H1 (cell line): ENCODE results near the gene NUB1. TPM values are rescaled to one million over a fixed set of nuclear protein-coding genes. Genes with fewer than 3 reads are reported as not detected.

ENCODE experiments used
- CTCF ChIA-PET: fragments of 300-600 bp; sonication (Branson Sonifier 250); formaldehyde crosslinking; loops from one replicate; lab custom pipeline; 2021; ENCODE audit not compliant: partially characterized antibody; lab: Charles Lee
- POLR2A ChIA-PET: fragments of 300-600 bp; sonication (Branson Sonifier 250); formaldehyde crosslinking; loops from one replicate; lab custom pipeline; 2021; ENCODE audit warnings: inconsistent platforms; ENCODE audit not compliant: partially characterized antibody; lab: Charles Lee
- DNase-seq, 2 experiments: peaks; one replicate each; pipeline versions ENCODE4 v3.0.0 to v3.0.0-alpha.2; 2010 to 2022; ENCODE audit warnings: low spot score in 2 of 2, low read depth in 1 of 2, mixed read lengths in 1 of 2
- FAIRE-seq: peaks from 2 replicates; lab custom pipeline; 2011; peaks lifted over from hg19 to GRCh38; lab: Jason Lieb, UNC
- H2AFZ ChIP-seq: 2 replicates; pipeline ENCODE4 v1.8.1; 2012; ENCODE audit warnings: low read length, inconsistent platforms
- H2AK5ac ChIP-seq: 2 replicates; pipeline ENCODE4 v1.6.1; 2013; ENCODE audit warnings: low read depth, low read length
- H2BK120ac ChIP-seq: replicated peaks from 2 replicates; pipeline ENCODE3; 2013; ENCODE audit warnings: low read depth, low read length, inconsistent platforms
- H2BK12ac ChIP-seq: 2 replicates; pipeline ENCODE4 v1.6.1; 2013; ENCODE audit warnings: low read depth, low read length
- H2BK15ac ChIP-seq: 2 replicates; pipeline ENCODE4 v1.6.1; 2013; ENCODE audit warnings: low read length
- H2BK20ac ChIP-seq: 2 replicates; pipeline ENCODE4 v1.6.1; 2013; ENCODE audit warnings: low read length
- H2BK5ac ChIP-seq: 2 replicates; pipeline ENCODE4 v1.6.1; 2013; ENCODE audit warnings: low read depth, low read length
- H3K14ac ChIP-seq: 2 replicates; pipeline ENCODE4 v1.6.1; 2013; ENCODE audit warnings: inconsistent platforms; ENCODE audit not compliant: insufficient read length
- H3K18ac ChIP-seq: 2 replicates; pipeline ENCODE4 v1.6.1; 2013; ENCODE audit warnings: low read length; ENCODE audit errors: extremely low read depth
- H3K23ac ChIP-seq: 2 replicates; pipeline ENCODE4 v1.6.1; 2013; ENCODE audit warnings: inconsistent platforms; ENCODE audit not compliant: insufficient read length
- H3K23me2 ChIP-seq: 2 replicates; pipeline ENCODE4 v1.6.1; 2013; ENCODE audit warnings: low read depth, low read length
- H3K27ac ChIP-seq: 2 replicates; pipeline ENCODE4 v1.6.1; 2011; ENCODE audit warnings: low read depth, low read length, inconsistent platforms
- H3K27me3 ChIP-seq, 4 experiments: replicated peaks in 1 of 4; 1 replicate in 1 of 4; 2 replicates in 3 of 4; pipeline versions ENCODE4 v1.6.1 to v1.8.1; 2011 to 2013; ENCODE audit warnings: low read length in 3 of 4, mild to moderate bottlenecking in 3 of 4, inconsistent platforms in 2 of 4, mixed read lengths in 2 of 4, moderate library complexity in 1 of 4; ENCODE audit not compliant: control insufficient read depth in 3 of 4, insufficient read depth in 3 of 4; ENCODE audit errors: extremely low read depth in 1 of 4
- H3K36me3 ChIP-seq, 4 experiments: 2 replicates each; pipeline versions ENCODE4 v1.6.1 to v1.8.1; 2011 to 2013; ENCODE audit warnings: mild to moderate bottlenecking in 4 of 4, low read length in 3 of 4, moderate library complexity in 2 of 4, control low read depth in 1 of 4, inconsistent platforms in 1 of 4; ENCODE audit not compliant: insufficient read depth in 4 of 4, control insufficient read depth in 2 of 4
- H3K4ac ChIP-seq: replicated peaks from 2 replicates; pipeline ENCODE3; 2013; ENCODE audit warnings: low read length, low read depth, mixed read lengths, inconsistent platforms; ENCODE audit not compliant: insufficient read length
- H3K4me1 ChIP-seq, 4 experiments: replicated peaks in 1 of 4; 1 replicate in 1 of 4; 2 replicates in 3 of 4; pipeline versions ENCODE4 v1.6.1 to v1.8.1; 2011 to 2013; ENCODE audit warnings: low read length in 3 of 4, inconsistent platforms in 2 of 4, mixed read lengths in 1 of 4; ENCODE audit not compliant: insufficient read depth in 4 of 4, control insufficient read depth in 3 of 4
- H3K4me2 ChIP-seq, 2 experiments: 2 replicates each; pipeline versions ENCODE4 v1.6.1 to v1.8.1; 2011 to 2013; ENCODE audit warnings: low read depth in 2 of 2, low read length in 2 of 2, control low read depth in 1 of 2, inconsistent platforms in 1 of 2, mild to moderate bottlenecking in 1 of 2; ENCODE audit not compliant: insufficient read depth in 1 of 2
- H3K4me3 ChIP-seq, 4 experiments: fragments of 200-600, 300-600 bp in 1 of 4; sonication (generic), shearing (Covaris generic), sonication (Bioruptor Twin) in 1 of 4; 2 replicates each; pipeline versions ENCODE4 v1.5.1 to v1.8.1; 2011 to 2016; ENCODE audit warnings: low read length in 4 of 4, low read depth in 3 of 4, control low read depth in 2 of 4, inconsistent platforms in 2 of 4, mild to moderate bottlenecking in 2 of 4, mixed read lengths in 1 of 4, moderate library complexity in 1 of 4; ENCODE audit not compliant: insufficient read depth in 2 of 4; ENCODE audit errors: extremely low read depth in 1 of 4
- H3K56ac ChIP-seq: replicated peaks from 2 replicates; pipeline ENCODE3; 2013; ENCODE audit warnings: low read depth, mild to moderate bottlenecking, mixed read lengths, low read length, inconsistent platforms; ENCODE audit not compliant: insufficient read length
- H3K79me1 ChIP-seq: 2 replicates; pipeline ENCODE4 v1.6.1; 2013; ENCODE audit warnings: low read depth, low read length, control low read depth
- H3K79me2 ChIP-seq, 2 experiments: 2 replicates each; pipeline versions ENCODE4 v1.6.1 to v1.8.1; 2012 to 2013; ENCODE audit warnings: low read length in 2 of 2, mild to moderate bottlenecking in 2 of 2, inconsistent platforms in 1 of 2; ENCODE audit not compliant: insufficient read depth in 2 of 2, control insufficient read depth in 1 of 2
- H3K9ac ChIP-seq, 4 experiments: replicated peaks in 1 of 4; 1 replicate in 1 of 4; 2 replicates in 3 of 4; pipeline versions ENCODE4 v1.6.1 to v1.8.1; 2011 to 2013; ENCODE audit warnings: low read depth in 3 of 4, low read length in 3 of 4, control low read depth in 2 of 4, mild to moderate bottlenecking in 2 of 4, moderate library complexity in 2 of 4, inconsistent platforms in 1 of 4; ENCODE audit errors: extremely low read depth in 1 of 4
- H3K9me3 ChIP-seq, 2 experiments: 2 replicates each; pipeline versions ENCODE4 v1.6.1 to v1.8.1; 2012 to 2013; ENCODE audit warnings: mild to moderate bottlenecking in 2 of 2, moderate library complexity in 2 of 2, control low read depth in 1 of 2, inconsistent platforms in 1 of 2, low read depth in 1 of 2, low read length in 1 of 2, mixed read lengths in 1 of 2; ENCODE audit not compliant: insufficient read depth in 2 of 2
- H4K20me1 ChIP-seq, 2 experiments: replicated peaks in 1 of 2; 2 replicates each; pipeline versions ENCODE3 to v1.8.1; 2011 to 2013; ENCODE audit warnings: inconsistent platforms in 2 of 2, low read length in 2 of 2, mild to moderate bottlenecking in 1 of 2; ENCODE audit not compliant: insufficient read depth in 2 of 2, control insufficient read depth in 1 of 2
- H4K5ac ChIP-seq: 2 replicates; pipeline ENCODE4 v1.6.1; 2013; ENCODE audit warnings: low read length, low read depth, mixed read lengths, inconsistent platforms; ENCODE audit not compliant: insufficient read length
- H4K8ac ChIP-seq: 2 replicates; pipeline ENCODE4 v1.8.0; 2013; ENCODE audit warnings: mild to moderate bottlenecking, moderate library complexity, low read length, inconsistent platforms; ENCODE audit not compliant: insufficient read depth; ENCODE audit errors: extremely low read depth
- H4K91ac ChIP-seq: replicated peaks from 2 replicates; pipeline ENCODE3; 2013; ENCODE audit warnings: low read length, mixed read lengths, inconsistent platforms; ENCODE audit not compliant: insufficient read length
- ASH2L ChIP-seq: fragments of 200-600, 300-600 bp; sonication (generic); IDR thresholded peaks from one replicate; pipeline ENCODE4 v1.7.1; 2017; ENCODE audit warnings: low read length
- CBX8 ChIP-seq: fragments of 300-800, 300-1000 bp; sonication (generic); IDR thresholded peaks from 2 replicates; pipeline ENCODE4 v1.7.1; 2016; ENCODE audit warnings: low read depth, low read length, borderline replicate concordance
- CEBPB ChIP-seq: IDR thresholded peaks from 2 replicates; pipeline ENCODE4 v1.6.1; 2012; ENCODE audit warnings: low read depth, low read length
- EP300 ChIP-seq, 2 experiments: IDR thresholded peaks; 1 replicate in 1 of 2; 2 replicates in 1 of 2; pipeline ENCODE4 v1.6.1; 2011 to 2012; ENCODE audit warnings: low read depth in 2 of 2, low read length in 2 of 2, mild to moderate bottlenecking in 2 of 2, borderline replicate concordance in 1 of 2, inconsistent platforms in 1 of 2, moderate library complexity in 1 of 2
- HDAC6 ChIP-seq: IDR thresholded peaks from one replicate; pipeline ENCODE4 v1.7.1; 2012; ENCODE audit warnings: low read depth, mild to moderate bottlenecking, inconsistent platforms, low read length, moderate library complexity
- JUND ChIP-seq: IDR thresholded peaks from 2 replicates; pipeline ENCODE4 v1.6.1; 2011; ENCODE audit warnings: mild to moderate bottlenecking, improper control_type of control experiment, low read length
- KDM5A ChIP-seq: fragments of 200-600 bp; IDR thresholded peaks from 2 replicates; pipeline ENCODE4 v1.7.1; 2012; ENCODE audit warnings: mild to moderate bottlenecking, low read length, inconsistent platforms, mixed read lengths
- NRF1 ChIP-seq: IDR thresholded peaks from 2 replicates; pipeline ENCODE4 v1.6.1; 2011; ENCODE audit warnings: mild to moderate bottlenecking, low read depth, low read length, improper control_type of control experiment
- RBBP5 ChIP-seq: IDR thresholded peaks from 2 replicates; pipeline ENCODE4 v1.7.1; 2012; ENCODE audit warnings: low read depth, mild to moderate bottlenecking, inconsistent platforms, low read length, moderate library complexity, borderline replicate concordance
- RNF2 ChIP-seq: fragments of 200-900, 300-1000 bp; sonication (generic); IDR thresholded peaks from 2 replicates; pipeline ENCODE4 v1.7.1; 2016; ENCODE audit warnings: borderline replicate concordance, low read depth, mild to moderate bottlenecking, antibody characterized with exemption, low read length; ENCODE audit not compliant: poor library complexity, severe bottlenecking; ENCODE audit errors: missing control alignments
- TAF1 ChIP-seq: IDR thresholded peaks from 2 replicates; pipeline ENCODE4 v1.6.1; 2011; ENCODE audit warnings: mild to moderate bottlenecking, low read depth, low read length
- WGBS, 2 experiments: shearing (Covaris generic) in 1 of 2; methylation state at CpG; one replicate each; pipeline versions ENCODE4 v1.1.6 to v1.1.7; 2013 to 2015; ENCODE audit warnings: low lambda C conversion rate in 2 of 2, mixed read lengths in 2 of 2, inconsistent platforms in 1 of 2, low coverage in 1 of 2, missing lambda C conversion rate in 1 of 2; ENCODE audit not compliant: insufficient replicate concordance in 2 of 2, insufficient coverage in 1 of 2, insufficient read length in 1 of 2; ENCODE audit errors: extremely low coverage in 1 of 2, missing lambda C conversion rate in 1 of 2; 5-methylcytosine and 5-hydroxymethylcytosine counted together
- polyA plus RNA-seq, 7 experiments: library from polyadenylated mRNA; depleted of rRNA in 3 of 7; stranded (reverse) in 5 of 7; unstranded in 2 of 7; fragments of >200 nt in 5 of 7; fragments of 200-250 nt in 2 of 7; gene quantifications; 1 replicate in 5 of 7; 2 replicates in 1 of 7; 4 replicates in 1 of 7; pipeline versions ENCODE4 v1.2.1 to v1.2.3, GENCODE V29; 2011 to 2013; ENCODE audit warnings: missing spikeins in 2 of 7, mixed read lengths in 2 of 7
- total RNA-seq: library from RNA; stranded (reverse); fragmentation: NEBNext Ultra II Directional; extraction: Animal tissue kit (Norgen Biotek cat#: 25700); gene quantifications from 2 replicates; pipeline ENCODE4 v1.2.1, GENCODE V29; 2021
- TF ChIP-seq, protein P1 (sequence below): IDR thresholded peaks from 2 replicates; pipeline ENCODE4 v1.6.1; 2012; ENCODE audit warnings: low read length, inconsistent platforms

NUB1 gene
- total and polyA plus RNA-seq, 2 of the 8 experiments (the other 6 are each of a cell fraction or from before 2014, with no cell fraction given): 22.1 to 43.5 TPM

DNA sequence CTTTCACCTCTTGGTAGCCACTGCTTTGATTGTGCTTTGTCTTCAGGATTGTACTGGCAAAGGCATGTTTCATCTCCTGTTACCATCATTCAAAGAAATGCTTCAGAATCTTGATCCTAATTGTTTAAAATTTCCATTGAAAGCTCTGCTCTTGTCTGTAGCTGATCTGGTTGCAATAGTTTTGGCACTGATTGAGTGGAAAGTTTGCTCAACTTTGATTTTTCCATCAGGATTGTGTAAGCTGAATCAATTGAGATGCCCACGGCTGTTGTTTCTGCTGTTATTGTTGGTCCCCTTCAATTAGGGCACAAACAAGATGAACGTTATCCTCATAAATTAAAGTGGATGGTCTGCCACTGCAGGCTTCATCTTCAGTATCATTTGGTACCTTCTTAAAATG is 14.6 kb upstream of the NUB1 start:
- Histone ChIP-seq H2AFZ (no peak overlapping the region), H4K20me1 (no peaks in the 10 kb centered on the region), H3K9me3 (peaks cover 4 to 5% of the 10 kb centered on the region in 2 experiments; a peak in 2 of 4 replicates), H4K8ac (no peak overlapping the region), H3K4me2 (no peak overlapping the region), H2AK5ac (no peak overlapping the region), H3K27me3 (no peaks in the 10 kb centered on the region), H3K4me1 (peaks cover 0 to 3% (median 0%) of the 10 kb centered on the region in 4 experiments; a peak in 3 of 7 replicates), H2BK20ac (no peak overlapping the region), H3K23ac (no peak overlapping the region), H3K36me3 (no peaks in the 10 kb centered on the region), H2BK120ac (no peak overlapping the region), H4K91ac (no peak overlapping the region), H2BK15ac (no peak overlapping the region), H3K4ac (no peak overlapping the region), H2BK12ac (no peak overlapping the region), H3K4me3 (no peak overlapping the region), H3K9ac (no peak overlapping the region), H3K79me1 (no peaks in the 10 kb centered on the region), H3K18ac (no peak overlapping the region), H2BK5ac (no peak overlapping the region), H3K23me2 (no peaks in the 10 kb centered on the region), H3K56ac (no peak overlapping the region), H3K27ac (no peak overlapping the region), H4K5ac (no peak overlapping the region), H3K14ac (no peak overlapping the region), H3K79me2 (no peaks in the 10 kb centered on the region)
- FAIRE-seq (no peak), DNase-seq (no peak)
- POLR2A ChIA-PET: interaction anchor here (1.8 kb wide), 1 partner anchor 14 kb away, joined by 7 read pairs; the partner anchor contains the start of gene NUB1
- CTCF ChIA-PET: interaction anchor here (1.0 to 6.9 kb wide), 5 partner anchors 11 to 122 kb away, joined by 3 to 69 read pairs (median 8); no protein-coding TSS in a partner anchor
- 93% methylated on average over 2 of the region's 2 CpGs; no CpG with 5 or more reads in 1 of the 2 experiments for WGBS, 2 experiments
- TF ChIP-seq, protein P1, sequence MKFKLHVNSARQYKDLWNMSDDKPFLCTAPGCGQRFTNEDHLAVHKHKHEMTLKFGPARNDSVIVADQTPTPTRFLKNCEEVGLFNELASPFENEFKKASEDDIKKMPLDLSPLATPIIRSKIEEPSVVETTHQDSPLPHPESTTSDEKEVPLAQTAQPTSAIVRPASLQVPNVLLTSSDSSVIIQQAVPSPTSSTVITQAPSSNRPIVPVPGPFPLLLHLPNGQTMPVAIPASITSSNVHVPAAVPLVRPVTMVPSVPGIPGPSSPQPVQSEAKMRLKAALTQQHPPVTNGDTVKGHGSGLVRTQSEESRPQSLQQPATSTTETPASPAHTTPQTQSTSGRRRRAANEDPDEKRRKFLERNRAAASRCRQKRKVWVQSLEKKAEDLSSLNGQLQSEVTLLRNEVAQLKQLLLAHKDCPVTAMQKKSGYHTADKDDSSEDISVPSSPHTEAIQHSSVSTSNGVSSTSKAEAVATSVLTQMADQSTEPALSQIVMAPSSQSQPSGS: no peak
- TF ChIP-seq HDAC6 (no peak), RNF2 (no peak), JUND (no peak), ASH2L (no peak), KDM5A (no peak), CBX8 (no peak), NRF1 (no peak), CEBPB (no peak), TAF1 (no peak), RBBP5 (no peak), EP300 (IDR thresholded peaks at IDR 0.05; ENCODE audit: borderline replicate concordance in 1 of 2, low read depth in 2 of 2, low read length in 2 of 2) (no peak)
